HG02870 (cell line): ENCODE measurements around the gene NDOR1.
A peak's percentile ranks its signal among the peaks of the same experiment; 100 is the strongest.
"Not testable (repeated sequence)": the region's sequence is repeated elsewhere in the genome, so short reads cannot be mapped to it uniquely, and the experiment has no call there.

Experiments
- ATAC-seq: cut with Tn5 transposase; IDR thresholded peaks from one replicate; pipeline ENCODE4 v1.9.1; 2021; ENCODE audit warnings: mild to moderate bottlenecking, moderate library complexity; ENCODE audit not compliant: unreplicated experiment

NDOR1 gene

DNA sequence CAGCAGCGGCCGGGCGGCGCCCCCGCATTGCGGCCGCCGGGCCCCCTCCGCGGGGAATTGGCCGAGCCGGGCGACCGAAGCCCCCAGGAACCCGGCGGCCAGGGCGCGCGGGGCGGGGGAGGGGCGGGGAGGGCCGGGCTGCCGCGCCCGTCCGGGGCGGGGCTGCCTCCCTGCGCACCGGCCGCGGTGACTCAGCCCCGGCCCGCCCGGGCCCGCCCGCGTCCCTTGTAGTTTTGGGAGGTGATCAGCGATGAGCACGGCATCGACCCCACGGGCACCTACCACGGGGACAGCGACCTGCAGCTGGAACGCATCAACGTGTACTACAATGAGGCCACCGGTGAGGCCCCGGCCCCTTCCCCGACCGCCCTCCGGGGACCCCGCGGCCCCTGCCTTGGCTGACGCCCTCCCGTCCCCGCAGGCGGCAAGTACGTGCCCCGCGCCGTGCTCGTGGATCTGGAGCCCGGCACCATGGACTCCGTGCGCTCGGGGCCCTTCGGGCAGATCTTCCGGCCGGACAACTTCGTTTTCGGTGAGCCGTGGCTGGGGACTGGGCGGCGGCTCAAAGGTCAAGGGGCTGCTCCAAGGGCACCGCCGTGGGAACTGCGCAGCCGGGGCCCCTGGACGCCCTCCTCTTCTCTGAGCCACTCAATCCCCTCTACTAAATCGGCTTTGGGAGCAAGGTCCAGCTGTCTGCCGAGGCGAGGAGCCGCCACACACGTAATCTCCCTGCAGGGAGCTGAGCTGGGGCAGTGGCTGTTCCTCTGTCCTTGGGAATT is 36.2 kb downstream of the NDOR1 start:
- peak; percentile 7 for ATAC-seq

DNA sequence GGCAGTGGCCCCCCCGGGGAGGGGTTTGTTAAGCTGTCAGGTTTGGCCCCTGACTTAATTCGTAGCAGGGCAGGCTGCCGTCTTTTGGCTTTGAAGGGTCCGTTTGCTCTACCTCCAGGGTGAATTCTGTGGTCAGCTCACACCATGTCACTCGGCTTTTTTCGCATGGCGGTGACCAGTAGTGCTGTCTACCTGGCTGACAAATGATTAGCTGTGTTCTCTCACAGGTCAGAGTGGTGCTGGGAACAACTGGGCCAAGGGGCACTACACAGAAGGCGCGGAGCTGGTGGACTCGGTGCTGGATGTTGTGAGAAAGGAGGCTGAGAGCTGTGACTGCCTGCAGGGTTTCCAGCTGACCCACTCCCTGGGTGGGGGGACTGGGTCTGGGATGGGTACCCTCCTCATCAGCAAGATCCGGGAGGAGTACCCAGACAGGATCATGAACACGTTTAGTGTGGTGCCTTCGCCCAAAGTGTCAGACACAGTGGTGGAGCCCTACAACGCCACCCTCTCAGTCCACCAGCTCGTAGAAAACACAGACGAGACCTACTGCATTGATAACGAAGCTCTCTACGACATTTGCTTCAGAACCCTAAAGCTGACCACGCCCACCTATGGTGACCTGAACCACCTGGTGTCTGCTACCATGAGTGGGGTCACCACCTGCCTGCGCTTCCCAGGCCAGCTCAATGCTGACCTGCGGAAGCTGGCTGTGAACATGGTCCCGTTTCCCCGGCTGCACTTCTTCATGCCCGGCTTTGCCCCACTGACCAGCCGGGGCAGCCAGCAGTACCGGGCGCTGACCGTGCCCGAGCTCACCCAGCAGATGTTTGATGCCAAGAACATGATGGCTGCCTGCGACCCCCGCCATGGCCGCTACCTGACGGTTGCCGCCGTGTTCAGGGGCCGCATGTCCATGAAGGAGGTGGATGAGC is 37.0 kb downstream of the NDOR1 start:
- no peak for ATAC-seq

DNA sequence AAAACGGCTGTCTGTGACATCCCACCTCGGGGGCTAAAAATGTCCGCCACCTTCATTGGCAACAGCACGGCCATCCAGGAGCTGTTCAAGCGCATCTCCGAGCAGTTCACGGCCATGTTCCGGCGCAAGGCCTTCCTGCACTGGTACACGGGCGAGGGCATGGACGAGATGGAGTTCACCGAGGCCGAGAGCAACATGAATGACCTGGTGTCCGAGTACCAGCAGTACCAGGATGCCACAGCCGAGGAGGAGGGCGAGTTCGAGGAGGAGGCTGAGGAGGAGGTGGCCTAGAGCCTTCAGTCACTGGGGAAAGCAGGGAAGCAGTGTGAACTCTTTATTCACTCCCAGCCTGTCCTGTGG is 37.7 kb downstream of the NDOR1 start:
- ATAC-seq, result not testable (repeated sequence)

DNA sequence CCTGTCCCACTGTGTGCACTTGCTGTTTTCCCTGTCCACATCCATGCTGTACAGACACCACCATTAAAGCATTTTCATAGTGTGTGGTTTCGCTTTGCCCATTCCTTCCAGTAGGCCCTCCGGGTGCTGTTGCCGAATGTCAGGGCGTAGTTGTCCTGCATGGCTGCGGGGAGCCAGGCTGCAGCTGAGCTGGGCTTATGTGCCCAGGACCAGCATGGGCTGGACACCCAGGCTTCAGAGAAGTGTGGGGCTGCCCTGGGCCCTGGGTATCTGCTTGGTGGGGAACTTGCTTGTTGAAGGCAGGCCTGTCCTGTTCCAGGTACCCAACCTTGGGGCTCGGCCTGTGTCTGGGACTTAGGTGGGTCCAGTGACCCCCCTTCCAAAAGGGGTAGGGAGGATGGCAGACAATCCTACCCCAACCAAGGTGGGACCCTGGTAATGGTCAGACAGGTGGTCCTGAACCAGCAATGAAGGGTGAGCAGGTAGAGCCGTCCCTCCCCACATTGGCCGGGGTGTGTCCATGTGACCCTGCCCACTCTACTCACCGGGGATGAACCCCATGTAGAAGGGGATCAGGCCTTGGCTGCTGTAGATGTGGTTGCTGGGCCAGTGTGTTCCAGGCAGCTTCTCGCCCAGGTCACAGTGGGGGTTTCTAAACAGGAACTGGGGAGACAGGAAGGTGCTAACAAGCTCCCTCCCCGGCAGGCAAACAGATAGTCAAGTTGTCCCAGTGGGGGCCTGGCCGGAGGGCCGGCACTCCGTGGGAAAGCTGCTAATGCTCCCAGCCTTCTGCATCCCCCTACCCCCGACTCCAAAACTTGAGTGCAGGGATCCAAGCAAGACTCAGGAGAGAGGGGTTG is 38.4 kb downstream of the NDOR1 start:
- no peak for ATAC-seq

DNA sequence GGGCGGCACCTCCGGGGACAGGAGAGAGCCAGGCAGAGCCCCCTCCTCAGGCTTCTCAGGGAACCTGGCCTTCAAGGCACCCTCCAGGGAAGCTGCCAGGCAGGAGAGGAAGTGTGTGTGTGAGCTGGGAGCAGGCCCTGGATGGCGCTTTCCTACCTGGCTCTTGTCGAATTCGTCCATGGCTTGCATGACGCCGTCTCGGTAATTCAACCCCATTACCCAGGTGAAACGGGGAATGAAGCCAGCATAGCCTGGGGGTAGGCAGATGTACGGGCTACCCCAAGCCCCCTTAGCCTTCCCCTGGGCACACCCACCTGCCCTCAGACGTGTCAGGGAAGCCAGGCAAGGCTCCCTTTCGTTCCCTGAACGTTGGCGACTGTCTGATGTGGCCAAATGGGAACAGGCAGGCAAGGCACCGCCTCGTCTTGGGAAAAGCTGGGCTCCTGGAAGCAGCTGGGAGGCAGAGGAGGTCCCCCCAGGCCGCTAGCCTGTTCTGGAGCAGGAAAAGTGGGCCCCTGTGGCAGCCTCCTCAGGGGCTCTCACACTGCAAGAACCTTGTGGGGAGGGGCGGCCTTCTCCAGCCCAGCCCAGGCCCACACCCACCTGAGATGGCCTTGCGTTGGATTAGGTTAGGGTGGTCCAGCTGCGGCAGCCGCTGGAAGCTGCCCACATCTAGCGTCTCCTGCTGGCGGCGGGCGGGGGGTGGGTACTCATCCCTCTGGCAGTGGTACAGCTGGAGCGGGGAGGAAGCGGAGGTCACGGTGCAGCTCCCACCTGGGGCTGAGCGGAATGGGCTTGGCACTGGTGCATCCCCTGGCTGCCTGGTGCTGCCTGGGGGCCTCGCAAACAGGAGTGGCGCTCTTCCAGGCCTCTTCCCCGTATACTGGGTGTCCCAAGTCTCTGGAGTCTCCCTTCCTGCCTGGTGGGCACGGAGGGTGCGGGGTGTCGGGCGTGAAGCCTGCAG is 39.3 kb downstream of the NDOR1 start:
- ATAC-seq, result no peak

DNA sequence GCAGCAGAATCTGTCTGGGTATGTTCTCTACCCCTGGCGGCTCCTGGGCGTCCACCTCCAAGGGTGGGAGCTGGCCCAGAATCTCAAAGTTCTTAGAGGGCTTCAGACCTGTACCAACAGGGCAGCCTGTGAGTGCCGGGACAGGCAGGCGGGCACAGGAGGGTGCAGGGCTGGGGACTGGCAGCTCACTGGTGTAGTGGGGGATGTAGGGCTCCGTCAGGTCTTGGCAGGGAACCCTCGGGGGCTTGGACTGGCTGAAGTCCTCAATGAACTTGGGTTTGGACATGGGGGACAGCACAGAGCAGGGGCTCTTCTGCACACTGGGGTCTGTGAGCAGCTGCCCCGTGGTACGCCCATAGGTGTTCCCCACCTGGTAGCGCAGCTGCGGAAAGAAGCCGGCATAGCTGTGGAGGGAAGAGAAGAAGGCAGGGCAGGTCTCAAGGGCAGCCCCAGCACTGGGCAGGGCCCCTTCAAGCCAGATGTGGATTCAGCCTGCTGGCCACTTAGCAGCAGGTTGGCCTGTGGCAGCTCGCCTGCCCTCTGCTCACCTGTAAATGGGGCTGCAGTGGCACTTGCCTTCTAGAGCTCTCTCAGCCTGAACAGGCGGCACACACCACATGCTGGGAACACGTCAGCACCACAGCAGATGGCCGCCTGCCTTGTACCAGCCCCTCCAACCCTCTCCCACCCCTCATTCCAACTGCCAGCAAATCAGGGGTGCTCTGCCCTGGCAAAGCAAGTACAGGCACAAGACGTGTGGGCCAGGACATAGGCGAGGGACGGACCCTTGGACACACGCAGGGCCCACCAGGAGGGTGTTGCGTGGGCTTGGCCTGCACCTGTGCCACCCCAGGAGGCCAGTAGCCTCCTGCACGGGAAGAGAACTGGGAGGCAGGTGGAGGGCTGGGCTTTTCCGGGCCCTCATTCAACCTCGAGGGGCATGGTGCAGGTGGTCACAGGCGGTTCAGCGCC is 40.2 kb downstream of the NDOR1 start:
- no peak for ATAC-seq

DNA sequence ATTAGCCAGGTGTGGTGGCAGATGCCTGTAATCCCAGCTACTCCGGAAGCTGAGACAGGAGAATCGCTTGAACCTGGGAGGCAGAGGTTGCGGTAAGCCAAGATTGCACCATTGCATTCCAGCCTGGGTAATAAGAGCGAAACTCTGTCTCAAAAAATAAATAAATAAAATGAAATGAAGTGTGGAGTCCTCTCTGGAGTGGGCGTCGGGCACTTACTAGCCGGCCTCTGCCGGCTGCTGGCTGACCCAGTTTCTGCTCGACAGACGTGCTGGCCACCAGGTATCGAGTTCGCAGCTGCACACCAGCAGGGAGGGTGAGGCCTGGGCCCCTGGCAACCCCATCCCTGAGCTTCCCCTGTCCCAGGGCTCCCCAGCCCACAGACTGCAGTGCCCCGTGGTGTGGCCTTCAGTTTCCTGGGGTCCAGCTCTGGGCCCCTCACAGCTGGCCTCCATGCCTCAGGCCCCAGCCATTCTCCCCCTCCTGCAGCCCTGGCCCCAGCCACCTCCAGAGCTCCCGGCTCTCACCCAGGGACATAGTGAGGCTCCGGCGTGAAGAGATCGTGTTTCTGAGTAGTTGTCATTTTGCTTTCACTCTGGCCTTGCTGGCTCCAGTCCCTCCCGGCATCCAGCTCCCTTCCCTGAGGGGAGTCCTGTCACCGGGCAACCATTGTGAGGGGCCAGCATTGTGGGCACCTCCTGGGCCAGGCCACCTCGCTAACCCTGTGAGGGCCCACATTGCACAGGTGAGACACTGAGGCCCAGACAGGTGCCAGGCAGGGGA is 41.8 kb downstream of the NDOR1 start:
- ATAC-seq, result no peak

DNA sequence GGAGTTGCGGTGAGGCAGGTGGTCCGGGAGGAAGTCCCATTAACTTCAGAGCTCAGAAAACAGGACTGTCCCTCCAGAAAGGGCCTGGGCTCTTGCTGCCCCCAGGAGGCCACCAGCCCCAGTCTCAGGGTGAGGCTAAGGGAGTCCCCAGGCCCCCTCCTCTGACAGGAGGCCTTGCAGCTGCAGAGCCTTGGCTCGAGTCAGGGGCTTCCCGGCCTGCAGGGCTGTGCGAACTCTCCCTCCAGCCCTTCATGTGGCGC is 42.3 kb downstream of the NDOR1 start:
- ATAC-seq, result no peak

DNA sequence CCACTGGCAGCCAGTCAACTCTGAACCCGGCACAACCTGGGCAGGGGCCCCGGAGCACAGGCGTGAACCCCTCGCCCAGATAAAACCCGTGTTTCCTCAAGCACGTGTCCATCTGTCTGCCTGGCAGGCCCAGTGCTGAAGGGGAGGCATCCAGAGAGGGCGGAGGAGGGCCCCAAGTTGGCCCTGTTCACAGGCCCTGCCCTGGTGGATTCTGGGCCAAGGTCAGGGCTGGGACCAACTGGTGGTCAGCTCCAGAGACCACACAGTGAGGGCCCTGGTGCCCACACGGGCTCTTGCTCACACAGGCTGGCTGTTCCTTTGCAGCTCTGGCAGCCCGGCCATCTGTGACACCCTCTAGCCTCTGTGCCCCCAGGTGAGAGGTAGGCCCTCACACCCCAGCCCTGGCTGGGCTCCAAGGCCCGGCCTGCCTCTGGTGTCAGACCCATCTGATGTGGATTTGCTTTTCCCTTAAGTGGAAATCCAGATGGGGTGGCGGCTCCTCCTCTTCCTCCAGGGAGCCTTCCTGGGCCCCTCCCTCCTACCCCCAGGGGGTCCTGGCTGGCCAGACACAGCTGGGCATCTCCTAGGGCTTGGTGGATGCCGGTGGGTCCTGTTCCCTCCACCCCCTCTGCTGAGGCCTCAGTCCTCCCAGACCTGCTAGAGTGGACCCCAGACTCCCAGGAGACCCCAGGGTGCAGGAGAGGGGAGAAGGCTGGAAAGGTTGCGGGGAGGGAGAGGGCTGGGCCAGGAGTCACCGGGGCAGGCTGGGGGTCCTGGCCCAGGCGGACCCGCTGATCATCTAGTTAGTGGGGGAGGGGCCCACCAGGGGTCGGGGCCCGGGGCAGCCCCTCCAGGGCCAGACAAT is 45.1 kb downstream of the NDOR1 start:
- ATAC-seq, result no peak

DNA sequence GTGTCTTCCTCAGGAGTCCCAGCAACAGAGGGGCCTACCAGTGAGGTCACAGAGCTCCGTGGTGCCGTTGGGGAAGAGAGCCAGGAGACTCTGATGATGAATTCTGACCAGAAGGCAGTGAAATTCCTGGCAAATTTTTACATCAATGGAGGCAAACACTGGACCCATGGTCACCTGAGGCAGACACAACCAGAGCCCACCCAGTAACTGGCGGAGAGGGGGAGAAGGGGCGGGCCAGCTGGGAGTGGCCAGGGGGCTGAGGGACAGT is 45.6 kb downstream of the NDOR1 start, which contains the start of gene STPG3:
Gene STPG3 (plus strand): TSS at position 93 of the 268 bp plus-strand sequence. CDS start 1 bp downstream, at position 94.
- no peak for ATAC-seq

DNA sequence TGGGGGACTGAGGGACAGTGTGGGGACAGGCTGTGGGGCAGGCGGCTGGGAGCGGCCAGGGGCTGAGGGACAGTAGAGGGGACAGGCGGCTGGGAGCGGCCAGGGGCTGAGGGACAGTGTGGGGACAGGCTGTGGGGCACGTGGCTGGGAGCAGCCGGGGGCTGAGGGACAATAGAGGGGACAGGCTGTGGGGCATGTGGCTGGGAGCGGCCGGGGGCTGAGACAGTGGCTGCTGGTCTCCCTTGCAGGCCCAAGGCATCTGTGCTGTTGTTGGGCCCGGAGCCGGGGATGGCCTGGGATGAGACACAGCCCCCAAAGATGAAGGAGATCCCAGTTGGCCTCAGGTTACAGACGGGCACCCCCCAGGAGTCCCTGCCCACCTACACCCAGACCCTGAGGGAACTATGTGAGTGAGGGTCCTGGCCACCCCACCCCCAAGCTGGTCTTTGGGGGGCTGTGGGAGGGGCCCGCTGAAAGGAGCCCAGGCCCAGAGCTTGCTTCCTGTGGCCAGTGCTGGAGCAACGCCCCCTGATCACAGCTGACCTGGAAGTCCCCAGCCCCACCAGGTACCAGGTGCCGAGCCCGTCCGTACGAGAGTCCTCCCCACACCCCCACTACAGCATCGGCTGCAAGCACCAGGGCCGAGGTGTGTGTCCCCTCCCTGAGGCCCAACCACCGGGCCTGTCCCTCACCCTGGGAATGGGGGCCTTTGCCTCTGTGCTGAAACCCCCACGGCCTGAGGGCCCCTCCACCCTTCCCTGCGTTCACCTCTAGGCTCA is 46.2 kb downstream of the NDOR1 start:
- ATAC-seq, result no peak

DNA sequence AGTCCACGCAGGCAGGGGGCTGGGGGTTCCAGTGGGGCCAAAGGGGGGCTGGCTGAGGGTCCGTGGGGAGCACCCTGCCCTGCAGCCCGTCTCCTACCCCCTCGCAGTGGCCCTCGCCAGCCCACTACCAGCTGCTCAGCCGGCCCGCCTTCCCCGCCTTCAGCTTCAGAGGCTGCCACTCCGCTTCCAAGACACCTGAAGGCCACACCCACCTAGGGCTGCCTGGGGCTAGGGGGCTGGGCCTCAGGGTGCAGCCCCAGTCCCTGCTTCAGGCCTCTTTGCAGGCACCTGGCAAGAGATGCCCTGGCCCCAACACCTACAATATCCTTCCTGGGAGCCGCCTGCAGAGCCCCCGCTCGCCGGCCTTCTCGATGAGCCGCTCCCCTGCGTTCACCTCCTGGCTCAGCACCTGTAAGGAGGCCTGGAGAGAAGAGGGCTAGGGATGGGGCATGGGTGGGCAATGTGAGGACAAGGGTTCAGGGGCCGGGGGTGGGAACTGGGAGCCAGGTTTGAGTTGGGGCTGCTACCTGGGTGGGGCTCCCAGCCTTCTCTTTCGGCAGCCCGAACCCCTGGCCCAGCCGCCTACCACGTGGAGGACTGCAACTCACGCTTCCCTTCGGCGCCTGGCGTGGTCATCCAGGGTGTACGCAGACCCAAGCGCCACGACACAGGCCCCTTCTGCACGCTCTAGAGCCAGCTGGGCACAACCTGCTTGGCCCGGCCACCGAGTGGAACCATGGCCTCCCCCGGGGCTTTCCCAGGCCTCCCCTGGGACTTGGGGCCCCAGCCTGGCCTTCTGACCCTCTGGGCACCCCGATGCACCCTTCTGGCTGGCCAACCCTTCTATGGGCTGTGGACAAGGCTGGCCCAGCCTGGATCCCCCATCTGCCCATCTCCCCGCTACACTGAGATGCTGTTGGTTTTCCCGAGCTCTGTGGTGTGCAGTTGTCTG is 47.3 kb downstream of the NDOR1 start:
- ATAC-seq, result no peak

DNA sequence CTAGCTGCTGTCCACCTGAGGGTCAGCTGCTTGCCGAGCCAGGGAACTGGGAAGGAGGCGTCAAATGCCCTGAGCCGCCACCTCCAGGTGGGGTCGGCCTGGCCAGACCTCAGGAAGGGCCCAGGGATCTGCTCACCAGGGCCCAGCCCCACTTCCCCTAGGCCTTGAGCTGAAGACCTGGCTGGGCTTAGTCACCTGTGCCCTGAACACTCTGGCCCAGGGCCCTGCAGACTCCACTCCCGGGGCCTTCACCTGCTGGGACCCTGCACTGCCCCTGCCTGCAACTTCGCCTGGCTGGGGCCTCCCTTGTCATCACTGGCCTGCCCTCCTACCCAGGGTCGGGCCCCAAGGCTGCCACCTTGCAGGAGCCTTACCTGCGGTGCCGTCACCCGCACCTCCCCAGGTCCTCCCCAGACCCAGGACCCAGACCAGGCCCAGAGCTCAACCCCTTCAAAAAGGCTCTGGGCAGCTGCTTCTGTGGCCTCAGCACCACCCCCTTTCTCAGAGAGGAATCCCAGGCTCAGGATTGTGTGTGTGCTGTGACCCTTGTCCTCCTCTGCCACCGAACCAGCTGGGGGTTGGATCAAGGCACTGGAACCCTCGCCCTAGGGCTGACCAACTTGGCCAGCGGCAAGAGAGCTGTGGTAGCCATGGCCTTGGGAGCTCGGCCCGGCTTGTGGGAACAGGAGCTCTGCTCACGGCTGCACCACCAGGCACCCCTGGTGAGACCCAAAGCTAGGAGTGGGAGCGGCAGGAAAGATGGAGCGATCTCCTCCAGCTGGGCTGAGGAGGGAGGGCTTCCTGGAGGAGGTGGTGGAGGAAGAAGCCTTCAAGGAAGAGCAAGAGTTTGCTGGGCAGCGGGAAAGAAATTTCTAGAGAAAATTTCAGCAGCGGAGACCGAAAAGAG is 48.5 kb downstream of the NDOR1 start:
- no peak for ATAC-seq

DNA sequence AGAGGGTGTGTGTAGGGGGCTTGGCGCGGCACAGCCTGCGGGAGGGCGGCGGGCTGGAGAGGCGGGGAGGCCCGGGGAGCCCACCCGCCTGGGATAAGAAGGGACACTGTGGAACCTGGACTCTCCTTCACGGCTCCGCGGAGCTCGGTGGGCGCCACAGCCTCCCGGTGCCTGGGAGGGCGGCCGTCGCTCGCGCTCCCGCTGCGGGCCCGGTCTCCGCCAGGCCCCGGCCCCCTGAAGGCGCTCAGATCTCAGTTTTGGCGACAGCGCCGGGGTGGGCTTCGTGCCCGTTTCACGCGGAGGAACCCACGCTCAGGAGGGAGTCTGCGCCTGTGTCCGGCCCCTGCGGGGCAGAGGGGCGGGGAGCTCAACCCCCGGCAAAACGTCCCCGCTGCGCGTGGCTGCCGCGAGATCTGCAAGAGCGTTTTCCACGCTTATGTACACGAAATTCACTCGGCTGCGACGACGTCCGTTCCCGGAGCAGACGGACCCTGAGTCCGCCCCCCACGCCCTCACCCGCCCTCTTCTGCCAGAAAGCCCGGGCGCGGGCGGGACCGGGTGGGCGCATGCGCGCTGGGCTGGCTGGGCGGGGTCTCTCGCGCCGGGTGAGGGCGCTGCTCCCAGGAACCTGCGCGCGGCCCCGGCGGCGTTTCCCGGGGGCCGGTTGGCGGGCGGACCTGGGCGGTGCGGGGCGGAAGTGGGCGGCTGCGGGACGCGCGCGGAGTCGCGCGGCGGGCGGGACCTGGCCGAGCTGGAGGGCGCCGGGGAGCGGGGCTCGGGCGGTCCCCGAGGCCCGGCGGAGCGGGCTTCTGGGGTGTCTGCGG is 49.3 kb downstream of the NDOR1 start, which contains the start of gene NELFB:
Gene NELFB (plus strand): TSS at position 704 of the 824 bp plus-strand sequence.
- ATAC-seq, result peak; percentile 56
